GM15510 (cell line): Measurements from ENCODE around the gene DNAH14.

Source experiments
- POLR2A ChIP-seq: IDR thresholded peaks from 3 replicates; pipeline ENCODE4 v1.6.1; 2011; ENCODE audit warnings: borderline replicate concordance; ENCODE audit not compliant: insufficient read length; ENCODE audit errors: extremely low read depth

DNAH14 gene

GRCh38 chr1:225113265-225113664 lies 183.8 kb downstream of the DNAH14 start:
- no peak for TF ChIP-seq POLR2A

- no peak for TF ChIP-seq POLR2A
These were observed 185.0 kb downstream of the DNAH14 start for GRCh38 chr1:225114354-225114990.

- no peak for TF ChIP-seq POLR2A
These were observed 189.8 kb downstream of the DNAH14 start for GRCh38 chr1:225119307-225119706.

GRCh38 chr1:225121095-225121494 lies 191.6 kb downstream of the DNAH14 start:
- no peak for TF ChIP-seq POLR2A

GRCh38 chr1:225131869-225132268 lies 202.4 kb downstream of the DNAH14 start:
- TF ChIP-seq POLR2A: no peak

- TF ChIP-seq POLR2A: no peak
These were observed 208.5 kb downstream of the DNAH14 start for GRCh38 chr1:225137976-225138375.

GRCh38 chr1:225143001-225143400 lies 213.5 kb downstream of the DNAH14 start:
- TF ChIP-seq POLR2A: no peak

GRCh38 chr1:225146478-225146877 lies 217.0 kb downstream of the DNAH14 start:
- TF ChIP-seq POLR2A: no peak

GRCh38 chr1:225152061-225152460 lies 222.6 kb downstream of the DNAH14 start:
- no peak for TF ChIP-seq POLR2A

GRCh38 chr1:225155555-225155954 lies 226.1 kb downstream of the DNAH14 start:
- no peak for TF ChIP-seq POLR2A

GRCh38 chr1:225156254-225156653 lies 226.8 kb downstream of the DNAH14 start:
- no peak for TF ChIP-seq POLR2A

GRCh38 chr1:225158291-225158690 lies 228.8 kb downstream of the DNAH14 start:
- no peak for TF ChIP-seq POLR2A

- TF ChIP-seq POLR2A: no peak
These were observed 230.3 kb downstream of the DNAH14 start for GRCh38 chr1:225159793-225160192.

GRCh38 chr1:225179686-225180085 lies 250.2 kb downstream of the DNAH14 start:
- TF ChIP-seq POLR2A: no peak

GRCh38 chr1:225182716-225183115 lies 253.2 kb downstream of the DNAH14 start:
- TF ChIP-seq POLR2A: no peak

- no peak for TF ChIP-seq POLR2A
These were observed 261.8 kb downstream of the DNAH14 start for GRCh38 chr1:225191199-225191753.
